Keratinocyte (primary cell): Measurements from ENCODE around the gene CFH. TPM values are rescaled to one million over a fixed set of nuclear protein-coding genes. Genes with fewer than 3 reads are reported as not detected.

Experiments
- DNase-seq: peaks from one replicate; pipeline ENCODE4 v3.0.0-alpha.2; 2011; ENCODE audit warnings: low read depth, missing footprints, low spot score
- FAIRE-seq: peaks from 2 replicates; lab custom pipeline; 2011; peaks lifted over from hg19 to GRCh38; lab: Jason Lieb, UNC
- H2AFZ ChIP-seq: 2 replicates; pipeline ENCODE4 v1.6.0; 2012; ENCODE audit warnings: low read length, control low read depth, inconsistent platforms; ENCODE audit not compliant: control insufficient read depth
- H3K27ac ChIP-seq: 2 replicates; pipeline ENCODE4 v1.5.1; 2011; ENCODE audit warnings: low read length; ENCODE audit not compliant: control insufficient read depth, insufficient read depth
- H3K27me3 ChIP-seq: 3 replicates; pipeline ENCODE4 v1.6.0; 2011; ENCODE audit warnings: low read length; ENCODE audit not compliant: control insufficient read depth, insufficient read depth; ENCODE audit errors: extremely low read depth
- H3K36me3 ChIP-seq, 2 experiments: 2 replicates in 1 of 2; 3 replicates in 1 of 2; pipeline ENCODE4 v1.5.1; 2011; ENCODE audit warnings: low read length in 2 of 2, mild to moderate bottlenecking in 1 of 2; ENCODE audit not compliant: control insufficient read depth in 2 of 2, insufficient read depth in 2 of 2; ENCODE audit errors: extremely low read depth in 1 of 2
- H3K4me1 ChIP-seq: 3 replicates; pipeline ENCODE4 v1.5.1; 2011; ENCODE audit warnings: low read length; ENCODE audit not compliant: control insufficient read depth, insufficient read depth; ENCODE audit errors: extremely low read depth
- H3K4me2 ChIP-seq: 3 replicates; pipeline ENCODE4 v1.6.0; 2011; ENCODE audit warnings: low read depth, low read length; ENCODE audit not compliant: control insufficient read depth, insufficient read depth; ENCODE audit errors: extremely low read depth
- H3K4me3 ChIP-seq, 3 experiments: fragments of 200-600 bp in 1 of 3; sonication (generic) in 1 of 3; 2 replicates in 2 of 3; 3 replicates in 1 of 3; pipeline ENCODE4 v1.5.1; 2011 to 2016; ENCODE audit warnings: low read length in 3 of 3, mild to moderate bottlenecking in 3 of 3, control low read depth in 2 of 3, inconsistent platforms in 1 of 3, low read depth in 1 of 3, mixed read lengths in 1 of 3, mixed run types in 1 of 3, moderate library complexity in 1 of 3; ENCODE audit not compliant: control insufficient read depth in 2 of 3, insufficient read depth in 2 of 3; ENCODE audit errors: extremely low read depth in 1 of 3
- H3K79me2 ChIP-seq: 2 replicates; pipeline ENCODE4 v1.6.0; 2012; ENCODE audit warnings: low read length; ENCODE audit not compliant: control insufficient read depth, insufficient read depth
- H3K9ac ChIP-seq: 3 replicates; pipeline ENCODE4 v1.6.0; 2011; ENCODE audit warnings: low read length; ENCODE audit not compliant: control insufficient read depth, insufficient read depth; ENCODE audit errors: extremely low read depth
- H3K9me1 ChIP-seq: 3 replicates; pipeline ENCODE4 v1.6.0; 2011; ENCODE audit warnings: low read length; ENCODE audit not compliant: control insufficient read depth, insufficient read depth; ENCODE audit errors: extremely low read depth
- H3K9me3 ChIP-seq: 2 replicates; pipeline ENCODE4 v1.5.1; 2012; ENCODE audit warnings: low read depth, low read length; ENCODE audit not compliant: control insufficient read depth
- H4K20me1 ChIP-seq: 3 replicates; pipeline ENCODE4 v1.6.0; 2011; ENCODE audit warnings: low read length; ENCODE audit not compliant: control insufficient read depth, insufficient read depth; ENCODE audit errors: extremely low read depth
- EZH2 ChIP-seq: IDR thresholded peaks from one replicate; pipeline ENCODE4 v1.6.1; 2012; ENCODE audit warnings: inconsistent platforms, mild to moderate bottlenecking, low read length, moderate library complexity
- dilution Hi-C: fragments of 300-500 bp; cut with MboI; formaldehyde crosslinking; loops from one replicate; pipeline ENCODE4 v1.7.0; 2020; ENCODE audit warnings: low sequenced_read_pairs; ENCODE audit not compliant: extremely low pct_ligation_motif_present
- polyA plus RNA-seq, 5 experiments: library from polyadenylated mRNA; depleted of rRNA in 3 of 5; stranded (reverse) in 3 of 5; stranded (forward) in 1 of 5; unstranded in 1 of 5; fragments of >200 nt; gene quantifications; 1 replicate in 1 of 5; 2 replicates in 3 of 5; 3 replicates in 1 of 5; pipeline versions ENCODE4 v1.2.1 to v1.2.3, GENCODE V29; 2011 to 2012; ENCODE audit warnings: missing spikeins in 2 of 5, low read depth in 1 of 5, low replicate concordance in 1 of 5
- TF ChIP-seq, protein P1 (sequence below), 3 experiments: IDR thresholded peaks in 1 of 3; conservative IDR thresholded peaks in 1 of 3; optimal IDR thresholded peaks in 1 of 3; 2 replicates in 2 of 3; 3 replicates in 1 of 3; pipeline versions ENCODE3 to v1.5.1; 2011; ENCODE audit warnings: low read length in 3 of 3, mild to moderate bottlenecking in 3 of 3, moderate library complexity in 2 of 3, control low read depth in 1 of 3, inconsistent platforms in 1 of 3; ENCODE audit not compliant: insufficient read depth in 2 of 3; ENCODE audit errors: extremely low read depth in 1 of 3

CFH gene
- polyA plus RNA-seq, 1 donor (not counting 4 experiments of a cell fraction or from before 2014, with no cell fraction given): 3.7 TPM

DNA sequence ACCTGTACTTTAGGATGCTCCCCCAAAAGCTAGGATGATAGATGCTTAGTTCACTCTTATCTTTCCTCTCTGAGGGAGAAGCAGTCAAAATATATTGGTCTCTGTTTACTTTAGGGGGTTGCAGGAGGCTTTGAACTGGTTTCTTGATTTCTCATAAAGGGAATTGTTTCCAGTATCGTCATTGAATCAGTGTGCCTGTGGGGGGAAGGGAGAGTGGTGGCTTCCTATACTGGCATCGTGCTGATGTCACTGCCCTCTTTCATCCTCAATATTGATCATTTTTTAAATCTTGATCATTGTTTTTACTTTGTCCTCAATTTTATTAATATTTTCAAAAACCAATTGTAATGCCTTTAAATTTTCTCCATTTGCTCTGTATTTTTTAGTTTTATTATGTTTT lies 82.6 kb downstream of the CFH start:
- H3K27ac ChIP-seq: no peak overlapping the region
- H3K4me2 ChIP-seq: no peak overlapping the region
- no peaks in the 10 kb centered on the region for H3K9me1 ChIP-seq
- H3K36me3 ChIP-seq: no peaks in the 10 kb centered on the region
- no peaks in the 10 kb centered on the region for H3K79me2 ChIP-seq
- no peak for DNase-seq
- no peak overlapping the region for H3K4me3 ChIP-seq
- FAIRE-seq: no peak
- dilution Hi-C loops: no loop called here
- no peaks in the 10 kb centered on the region for H3K4me1 ChIP-seq
- TF ChIP-seq, protein P1, sequence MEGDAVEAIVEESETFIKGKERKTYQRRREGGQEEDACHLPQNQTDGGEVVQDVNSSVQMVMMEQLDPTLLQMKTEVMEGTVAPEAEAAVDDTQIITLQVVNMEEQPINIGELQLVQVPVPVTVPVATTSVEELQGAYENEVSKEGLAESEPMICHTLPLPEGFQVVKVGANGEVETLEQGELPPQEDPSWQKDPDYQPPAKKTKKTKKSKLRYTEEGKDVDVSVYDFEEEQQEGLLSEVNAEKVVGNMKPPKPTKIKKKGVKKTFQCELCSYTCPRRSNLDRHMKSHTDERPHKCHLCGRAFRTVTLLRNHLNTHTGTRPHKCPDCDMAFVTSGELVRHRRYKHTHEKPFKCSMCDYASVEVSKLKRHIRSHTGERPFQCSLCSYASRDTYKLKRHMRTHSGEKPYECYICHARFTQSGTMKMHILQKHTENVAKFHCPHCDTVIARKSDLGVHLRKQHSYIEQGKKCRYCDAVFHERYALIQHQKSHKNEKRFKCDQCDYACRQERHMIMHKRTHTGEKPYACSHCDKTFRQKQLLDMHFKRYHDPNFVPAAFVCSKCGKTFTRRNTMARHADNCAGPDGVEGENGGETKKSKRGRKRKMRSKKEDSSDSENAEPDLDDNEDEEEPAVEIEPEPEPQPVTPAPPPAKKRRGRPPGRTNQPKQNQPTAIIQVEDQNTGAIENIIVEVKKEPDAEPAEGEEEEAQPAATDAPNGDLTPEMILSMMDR (optimal IDR thresholded peaks at IDR 0.05 in 1 of 3, IDR thresholded peaks at IDR 0.05 in 1 of 3, conservative IDR thresholded peaks at IDR 0.05 in 1 of 3; ENCODE audit: extremely low read depth in 1 of 3, insufficient read depth in 2 of 3, low read length in 3 of 3): no peak
- TF ChIP-seq EZH2: no peak
- no peaks in the 10 kb centered on the region for H4K20me1 ChIP-seq
- no peaks in the 10 kb centered on the region for H3K9me3 ChIP-seq
- no peak overlapping the region for H3K9ac ChIP-seq
- H2AFZ ChIP-seq: no peak overlapping the region
- no peaks in the 10 kb centered on the region for H3K27me3 ChIP-seq

GRCh38 chr1:196738730-196739129 lies 86.9 kb downstream of the CFH start:
- Histone ChIP-seq H2AFZ (no peak overlapping the region), H3K27me3 (no peaks in the 10 kb centered on the region), H3K27ac (no peak overlapping the region), H3K4me2 (no peak overlapping the region), H3K4me1 (no peaks in the 10 kb centered on the region), H3K9ac (no peak overlapping the region), H3K79me2 (no peaks in the 10 kb centered on the region), H3K36me3 (no peaks in the 10 kb centered on the region), H3K9me1 (no peaks in the 10 kb centered on the region), H4K20me1 (no peaks in the 10 kb centered on the region), H3K4me3 (no peak overlapping the region), H3K9me3 (no peaks in the 10 kb centered on the region)
- dilution Hi-C loops: no loop called here
- no peak for DNase-seq
- TF ChIP-seq EZH2: no peak
- TF ChIP-seq, protein P1 (optimal IDR thresholded peaks at IDR 0.05 in 1 of 3, IDR thresholded peaks at IDR 0.05 in 1 of 3, conservative IDR thresholded peaks at IDR 0.05 in 1 of 3; ENCODE audit: extremely low read depth in 1 of 3, insufficient read depth in 2 of 3, low read length in 3 of 3): no peak
- FAIRE-seq: no peak
